Neutrophil (primary cell): ENCODE measurements around the gene KDM4B.

Experiments
- H3K27ac ChIP-seq: fragments of 200-600 bp; sonication (generic); 2 replicates; pipeline ENCODE4 v1.5.1; 2016; ENCODE audit warnings: mild to moderate bottlenecking, moderate library complexity
- H3K27me3 ChIP-seq: fragments of 200-600 bp; sonication (generic); 2 replicates; pipeline ENCODE4 v1.6.0; 2016; ENCODE audit warnings: mild to moderate bottlenecking
- H3K36me3 ChIP-seq: fragments of 200-600 bp; sonication (generic); 2 replicates; pipeline ENCODE4 v1.5.1; 2017
- H3K4me1 ChIP-seq, 2 experiments: fragments of 200-600 bp in 1 of 2; sonication (generic) in 1 of 2; 1 replicate in 1 of 2; 2 replicates in 1 of 2; pipeline versions ENCODE4 v1.5.1 to v1.6.1; 2013 to 2016; ENCODE audit warnings: low read depth in 1 of 2, low read length in 1 of 2, mild to moderate bottlenecking in 1 of 2, moderate library complexity in 1 of 2; ENCODE audit not compliant: control insufficient read depth in 1 of 2, insufficient read depth in 1 of 2
- H3K4me3 ChIP-seq, 2 experiments: fragments of 200-600 bp in 1 of 2; sonication (generic) in 1 of 2; 1 replicate in 1 of 2; 2 replicates in 1 of 2; pipeline ENCODE4 v1.5.1; 2013 to 2016; ENCODE audit warnings: low read depth in 1 of 2, low read length in 1 of 2, mild to moderate bottlenecking in 1 of 2, moderate library complexity in 1 of 2
- H3K9me3 ChIP-seq: fragments of 200-600 bp; sonication (generic); 2 replicates; pipeline ENCODE4 v1.5.1; 2016
- CTCF ChIP-seq: fragments of 200-600 bp; sonication (generic); IDR thresholded peaks from 2 replicates; pipeline ENCODE4 v1.5.1; 2016; ENCODE audit warnings: antibody characterized with exemption

The KDM4B gene

GRCh38 chr19:5072115-5072514, 103.2 kb downstream of the KDM4B start:
- Histone ChIP-seq H3K27me3 (no peaks in the 10 kb centered on the region), H3K36me3 (peaks cover 83% of the 10 kb centered on the region), H3K9me3 (no peaks in the 10 kb centered on the region), H3K27ac (no peak overlapping the region), H3K4me1 (peaks cover 12 to 13% of the 10 kb centered on the region in 2 experiments), H3K4me3 (no peak overlapping the region)
- TF ChIP-seq CTCF = no peak

- TF ChIP-seq CTCF = no peak
- H3K9me3 ChIP-seq = no peaks in the 10 kb centered on the region
- H3K36me3 ChIP-seq = peaks cover 83% of the 10 kb centered on the region
- no peak overlapping the region for H3K4me3 ChIP-seq
- H3K27me3 ChIP-seq = no peaks in the 10 kb centered on the region
- H3K4me1 ChIP-seq = peaks cover 12 to 13% of the 10 kb centered on the region in 2 experiments
- H3K27ac ChIP-seq = no peak overlapping the region
These were observed 104.4 kb downstream of the KDM4B start for GRCh38 chr19:5073153-5073844.

GRCh38 chr19:5074407-5074806, 105.5 kb downstream of the KDM4B start:
- Histone ChIP-seq H3K4me3 (no peak overlapping the region), H3K27me3 (no peaks in the 10 kb centered on the region), H3K27ac (no peak overlapping the region), H3K36me3 (peaks cover 88% of the 10 kb centered on the region), H3K4me1 (peaks cover 12 to 13% of the 10 kb centered on the region in 2 experiments), H3K9me3 (no peaks in the 10 kb centered on the region)
- no peak for TF ChIP-seq CTCF

- H3K36me3 ChIP-seq = peaks cover 91% of the 10 kb centered on the region
- no peaks in the 10 kb centered on the region for H3K27me3 ChIP-seq
- no peaks in the 10 kb centered on the region for H3K9me3 ChIP-seq
- H3K4me3 ChIP-seq = no peak overlapping the region
- peaks cover 12 to 13% of the 10 kb centered on the region in 2 experiments for H3K4me1 ChIP-seq
- no peak overlapping the region for H3K27ac ChIP-seq
- no peak for TF ChIP-seq CTCF
These were observed 106.0 kb downstream of the KDM4B start for GRCh38 chr19:5074830-5075394.

GRCh38 chr19:5075597-5075996, 106.7 kb downstream of the KDM4B start:
- peaks cover 91% of the 10 kb centered on the region for H3K36me3 ChIP-seq
- H3K27me3 ChIP-seq = no peaks in the 10 kb centered on the region
- peaks cover 12 to 13% of the 10 kb centered on the region in 2 experiments for H3K4me1 ChIP-seq
- H3K9me3 ChIP-seq = no peaks in the 10 kb centered on the region
- H3K27ac ChIP-seq = no peak overlapping the region
- H3K4me3 ChIP-seq = no peak overlapping the region
- no peak for TF ChIP-seq CTCF
